GM19351 (cell line): ENCODE measurements around the gene CHPT1.
A peak's percentile ranks its signal among the peaks of the same experiment; 100 is the strongest.
"Not testable (repeated sequence)": the region's sequence is repeated elsewhere in the genome, so short reads cannot be mapped to it uniquely, and the experiment has no call there.

Experiments
- ATAC-seq: cut with Tn5 transposase; IDR thresholded peaks from one replicate; pipeline ENCODE4 v1.9.1; 2021; ENCODE audit warnings: mild to moderate bottlenecking, moderate library complexity; ENCODE audit not compliant: unreplicated experiment

Gene CHPT1

GRCh38 chr12:101719566-101719965 is 22.1 kb downstream of the CHPT1 start:
- no peak for ATAC-seq

GRCh38 chr12:101720118-101720517 is 22.7 kb downstream of the CHPT1 start:
- no peak for ATAC-seq

- no peak for ATAC-seq
Observed at GRCh38 chr12:101722392-101722791, 25.0 kb downstream of the CHPT1 start.

GRCh38 chr12:101727098-101727497 is 29.7 kb downstream of the CHPT1 start:
- no peak for ATAC-seq

GRCh38 chr12:101729842-101730241 is 32.4 kb downstream of the CHPT1 start:
- ATAC-seq = no peak

- no peak for ATAC-seq
Observed at GRCh38 chr12:101732318-101732717, 34.9 kb downstream of the CHPT1 start.

- no peak for ATAC-seq
Observed at GRCh38 chr12:101733166-101733565, 35.7 kb downstream of the CHPT1 start.

- not testable (repeated sequence) for ATAC-seq
Observed at GRCh38 chr12:101734482-101734881, 37.0 kb downstream of the CHPT1 start.

- ATAC-seq = no peak
Observed at GRCh38 chr12:101737476-101737875, 40.0 kb downstream of the CHPT1 start.

GRCh38 chr12:101738920-101739665 is 41.7 kb downstream of the CHPT1 start, which contains the start of gene SYCP3:
TSS of gene SYCP3 (minus strand) at chr12:101739462. CDS start at chr12:101737935, 1,527 bp downstream.
- ATAC-seq = no peak

GRCh38 chr12:101740566-101740965 is 43.1 kb downstream of the CHPT1 start:
- ATAC-seq = no peak

GRCh38 chr12:101740980-101741379 is 43.5 kb downstream of the CHPT1 start:
- no peak for ATAC-seq

- no peak for ATAC-seq
Observed at GRCh38 chr12:101743242-101743641, 45.8 kb downstream of the CHPT1 start.

- peak; percentile 96 for ATAC-seq
Observed at GRCh38 chr12:101743724-101744472, 46.5 kb downstream of the CHPT1 start.

GRCh38 chr12:101745481-101745880 is 48.0 kb downstream of the CHPT1 start:
- no peak for ATAC-seq

GRCh38 chr12:101746196-101746595 is 48.8 kb downstream of the CHPT1 start:
- no peak for ATAC-seq

- no peak for ATAC-seq
Observed at GRCh38 chr12:101746661-101747060, 49.2 kb downstream of the CHPT1 start.

- ATAC-seq = no peak
Observed at GRCh38 chr12:101747697-101748096, 50.3 kb downstream of the CHPT1 start.

- ATAC-seq = no peak
Observed at GRCh38 chr12:101748907-101749306, 51.5 kb downstream of the CHPT1 start.

GRCh38 chr12:101749657-101750056 is 52.2 kb downstream of the CHPT1 start:
- no peak for ATAC-seq

GRCh38 chr12:101750152-101750551 is 52.7 kb downstream of the CHPT1 start:
- no peak for ATAC-seq

GRCh38 chr12:101759396-101760047 is 62.1 kb downstream of the CHPT1 start:
- no peak for ATAC-seq
